ENCODE data around the gene GUCA2A. TPM values are rescaled to one million over a fixed set of nuclear protein-coding genes. Genes with fewer than 3 reads are reported as not detected.
A peak's percentile ranks its signal among the peaks of the same experiment; 100 is the strongest.

Gene GUCA2A
- total RNA-seq, 2 experiments from 2014 or later: not detected

DNA sequence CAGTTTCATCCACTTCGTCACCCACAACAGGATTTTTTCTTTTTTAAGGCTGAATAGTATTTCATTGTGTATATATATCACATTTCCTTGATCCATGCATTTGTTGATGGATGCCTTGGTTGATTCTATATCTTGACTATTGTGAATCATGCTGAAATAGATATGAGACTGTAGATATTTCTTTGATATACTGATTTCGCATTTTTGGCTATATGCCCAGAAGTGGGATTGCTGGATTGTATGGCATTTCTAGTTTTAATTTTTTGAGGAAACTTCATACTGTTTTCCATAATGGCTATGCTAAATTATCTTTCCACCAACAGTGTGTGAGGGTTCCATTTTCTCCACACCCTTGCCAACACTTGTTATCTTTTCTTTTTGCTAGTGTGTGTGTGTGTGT lies 6.4 kb downstream of the GUCA2A start:
- no peak for DNase-seq
- no peak overlapping the region for H3K4me3 Mint-ChIP-seq
- peaks cover 6% of the 10 kb centered on the region for H3K9me3 Mint-ChIP-seq (ENCODE audit: low read depth)

DNA sequence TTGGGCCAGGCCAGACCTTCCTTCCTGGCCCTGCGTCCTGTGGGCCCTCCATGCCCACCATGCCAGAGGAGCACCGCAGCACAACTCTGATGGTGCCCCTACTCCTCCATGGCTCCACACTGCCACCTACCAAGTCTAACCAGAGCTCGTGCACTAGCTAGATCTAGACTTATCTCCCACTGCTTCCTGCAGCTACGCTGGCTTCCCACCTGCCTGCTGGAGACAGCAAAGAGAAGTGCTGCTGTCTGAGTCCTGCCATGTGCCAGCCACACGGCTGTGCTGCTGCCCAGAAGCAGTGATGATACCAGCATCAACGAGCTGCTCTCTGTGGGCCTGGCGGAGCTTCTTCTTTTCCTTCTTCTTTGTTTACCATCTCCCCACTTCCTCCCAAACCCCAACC lies 6.9 kb downstream of the GUCA2A start:
- peaks cover 6% of the 10 kb centered on the region for H3K9me3 Mint-ChIP-seq (ENCODE audit: low read depth)

More for the DNA sequence above, 6.4 kb downstream of the GUCA2A start:
- no peak for ATAC-seq
- H3K27me3 Mint-ChIP-seq: peaks cover 12% of the 10 kb centered on the region
- H3K4me1 Mint-ChIP-seq: peaks cover 12% of the 10 kb centered on the region
- peaks cover 2% of the 10 kb centered on the region for H3K36me3 Mint-ChIP-seq
- CTCF ChIA-PET: interaction anchor here (1.5 kb wide), 1 partner anchor 15 kb away, joined by 6 read pairs; no protein-coding TSS in a partner anchor
- H3K27ac Mint-ChIP-seq: no peak overlapping the region

DNA sequence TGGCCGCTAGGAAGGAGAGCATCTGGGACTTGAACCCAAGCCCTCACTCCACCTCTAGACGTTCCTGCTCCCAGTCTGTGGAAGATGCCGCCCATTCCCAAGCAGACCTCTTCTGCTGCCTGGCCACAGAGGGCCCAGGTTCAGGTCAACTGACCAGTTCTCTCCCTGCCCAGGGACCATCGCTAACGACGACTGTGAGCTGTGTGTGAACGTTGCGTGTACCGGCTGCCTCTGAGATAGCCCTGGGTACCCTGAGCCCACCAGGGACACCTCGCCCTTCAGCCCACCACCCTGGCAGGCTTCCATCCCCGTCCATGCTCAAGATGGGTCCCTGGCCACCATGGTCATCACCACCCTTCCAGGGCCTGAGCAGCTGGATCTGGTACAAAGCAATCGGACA lies 9.2 kb downstream of the GUCA2A start:
- no peak for ATAC-seq
- peaks cover 9% of the 10 kb centered on the region for H3K27me3 Mint-ChIP-seq
- CTCF ChIA-PET: interaction anchor here (1.2 to 2.0 kb wide), 2 partner anchors 8 to 18 kb away, joined by 4 to 6 read pairs; no protein-coding TSS in a partner anchor
- no peak overlapping the region for H3K27ac Mint-ChIP-seq
- H3K36me3 Mint-ChIP-seq: no peaks in the 10 kb centered on the region
- peaks cover 7% of the 10 kb centered on the region for H3K4me1 Mint-ChIP-seq
- DNase-seq: no peak
- no peak overlapping the region for H3K4me3 Mint-ChIP-seq
- peaks cover 2% of the 10 kb centered on the region for H3K9me3 Mint-ChIP-seq (ENCODE audit: low read depth)

More for the DNA sequence above, 6.9 kb downstream of the GUCA2A start:
- no peak overlapping the region for H3K27ac Mint-ChIP-seq
- peaks cover 12% of the 10 kb centered on the region for H3K27me3 Mint-ChIP-seq
- CTCF ChIA-PET: interaction anchor here (0.9 to 1.5 kb wide), 2 partner anchors 10 to 15 kb away, joined by 3 to 6 read pairs; no protein-coding TSS in a partner anchor
- no peak overlapping the region for H3K4me3 Mint-ChIP-seq
- ATAC-seq: peak; percentile 42
- H3K4me1 Mint-ChIP-seq: peaks cover 12% of the 10 kb centered on the region
- no peak for DNase-seq
- peaks cover 2% of the 10 kb centered on the region for H3K36me3 Mint-ChIP-seq

DNA sequence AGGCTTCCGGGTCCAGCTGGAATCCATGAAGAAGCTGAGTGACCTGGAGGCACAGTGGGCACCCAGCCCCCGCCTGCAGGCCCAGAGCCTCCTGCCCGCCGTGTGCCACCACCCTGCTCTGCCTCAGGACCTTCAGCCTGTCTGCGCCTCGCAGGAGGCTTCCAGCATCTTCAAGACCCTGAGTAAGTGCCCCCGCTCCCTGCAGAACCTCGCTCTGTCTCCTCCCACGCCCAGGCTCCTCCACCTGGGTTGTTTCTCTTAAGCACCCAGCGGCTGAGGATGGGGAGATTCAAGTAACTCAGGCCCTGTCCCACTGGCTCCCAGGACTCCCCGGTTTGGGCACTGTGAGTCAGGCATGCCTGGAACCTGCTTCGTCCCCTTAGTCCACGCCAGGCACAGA lies 9.9 kb downstream of the GUCA2A start:
- ATAC-seq (no peak), DNase-seq (no peak)
- H3K4me3 Mint-ChIP-seq: no peak overlapping the region
- peaks cover 9% of the 10 kb centered on the region for H3K27me3 Mint-ChIP-seq
- no peaks in the 10 kb centered on the region for H3K9me3 Mint-ChIP-seq (ENCODE audit: low read depth)
- peaks cover 7% of the 10 kb centered on the region for H3K4me1 Mint-ChIP-seq
- no peaks in the 10 kb centered on the region for H3K36me3 Mint-ChIP-seq
- CTCF ChIA-PET: interaction anchor here (0.5 to 2.0 kb wide), 2 partner anchors 19 to 156 kb away, joined by 4 to 6 read pairs; no protein-coding TSS in a partner anchor
- H3K27ac Mint-ChIP-seq: no peak overlapping the region

DNA sequence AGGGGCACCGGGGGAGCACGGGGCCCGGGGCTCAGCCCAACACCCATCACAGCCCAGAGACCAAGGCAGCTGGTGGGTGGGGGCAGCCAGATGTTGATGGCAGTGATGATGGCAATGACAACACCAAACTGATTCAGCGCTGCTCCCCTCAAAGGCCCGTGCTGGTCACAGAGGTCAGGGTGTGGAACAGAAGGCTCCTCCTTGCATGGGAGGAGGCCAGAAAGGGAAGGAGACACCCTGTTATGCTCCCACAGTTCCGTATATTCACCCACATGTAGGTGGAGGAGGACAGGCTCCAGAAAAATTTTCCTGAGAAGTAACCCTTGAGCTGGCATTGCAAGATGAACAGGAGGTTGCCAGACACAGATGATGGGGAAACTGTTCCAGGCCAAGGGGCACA lies 10.9 kb downstream of the GUCA2A start:
- Mint-ChIP-seq H3K36me3 (no peaks in the 10 kb centered on the region), H3K4me1 (peaks cover 7% of the 10 kb centered on the region), H3K9me3 (ENCODE audit: low read depth) (no peaks in the 10 kb centered on the region), H3K4me3 (no peak overlapping the region), H3K27ac (no peak overlapping the region), H3K27me3 (peaks cover 5% of the 10 kb centered on the region)
- CTCF ChIA-PET: no interaction called here
- ATAC-seq (no peak), DNase-seq (no peak)

DNA sequence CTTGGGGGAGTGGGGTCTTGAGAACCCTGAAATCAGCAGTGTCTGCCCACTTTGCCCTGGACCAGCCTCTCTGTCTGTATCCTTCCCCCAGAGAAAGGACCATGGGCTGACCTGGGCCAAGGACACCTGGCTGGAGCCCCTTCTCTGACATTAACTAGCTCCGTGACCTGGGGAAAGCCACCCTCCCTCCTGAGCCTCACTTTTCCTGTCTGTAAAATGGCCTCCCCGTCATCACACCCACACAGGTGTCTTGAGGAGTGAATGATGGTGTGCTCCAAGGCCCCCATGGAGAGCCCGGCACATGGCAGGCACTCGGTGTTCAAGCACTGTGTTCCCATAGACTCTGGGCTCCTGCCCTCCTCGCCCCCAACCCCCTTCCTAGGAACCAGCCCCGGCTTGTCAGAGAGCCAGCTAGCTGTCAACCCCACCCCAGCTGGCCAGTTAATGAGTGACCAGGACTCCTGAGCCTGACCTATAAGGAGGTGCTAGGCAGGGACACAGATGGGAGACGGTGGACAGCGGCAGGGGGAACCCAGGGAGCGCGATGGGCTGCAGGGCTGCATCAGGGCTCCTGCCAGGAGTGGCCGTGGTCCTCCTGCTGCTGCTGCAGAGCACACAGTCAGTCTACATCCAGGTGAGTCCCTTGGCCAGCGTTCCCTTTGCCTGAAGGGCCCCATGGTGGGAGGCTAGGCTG lies 11.5 kb downstream of the GUCA2A start, which contains the start of gene GUCA2B:
Gene GUCA2B, plus strand, starts transcription at position 504 of the 694 bp plus-strand sequence. Its CDS starts 41 bp downstream, at position 545.
- no peak for ATAC-seq
- Mint-ChIP-seq H3K27me3 (peaks cover 5% of the 10 kb centered on the region), H3K9me3 (ENCODE audit: low read depth) (no peaks in the 10 kb centered on the region), H3K4me3 (no peak within 1 kb of the TSS), H3K27ac (no peak within 1 kb of the TSS), H3K4me1 (peaks cover 6% of the 10 kb centered on the region), H3K36me3 (no peaks in the 10 kb centered on the region)
- CTCF ChIA-PET: interaction anchor here (1.0 kb wide), 1 partner anchor 20 kb away, joined by 3 read pairs; no protein-coding TSS in a partner anchor
- no peak for DNase-seq

DNA sequence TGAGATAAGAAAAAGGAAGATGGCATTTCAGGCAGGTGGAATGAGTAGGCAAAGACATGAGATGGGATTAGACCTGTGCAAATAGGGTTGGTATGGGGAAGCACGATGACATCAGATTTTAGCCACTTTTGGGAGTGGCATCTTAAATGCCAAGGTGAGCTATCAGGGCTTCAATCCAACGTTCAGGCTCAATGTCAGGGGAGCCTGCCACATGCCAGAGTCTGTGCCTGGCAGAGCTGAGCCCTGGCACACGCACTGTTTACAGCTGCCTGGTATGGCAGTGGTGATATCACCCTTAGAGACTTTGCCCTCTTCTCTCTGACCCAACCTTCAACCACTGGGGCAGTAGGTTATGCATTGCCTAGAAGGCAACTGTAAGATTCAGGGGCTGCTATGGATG lies 12.4 kb downstream of the GUCA2A start:
- H3K9me3 Mint-ChIP-seq (ENCODE audit: low read depth): no peaks in the 10 kb centered on the region
- no peaks in the 10 kb centered on the region for H3K4me1 Mint-ChIP-seq
- H3K27ac Mint-ChIP-seq: no peak overlapping the region
- no peaks in the 10 kb centered on the region for H3K36me3 Mint-ChIP-seq
- peaks cover 5% of the 10 kb centered on the region for H3K27me3 Mint-ChIP-seq
- DNase-seq (no peak), ATAC-seq (no peak)
- no peak overlapping the region for H3K4me3 Mint-ChIP-seq
- CTCF ChIA-PET: interaction anchor here (1.0 kb wide), 1 partner anchor 21 kb away, joined by 3 read pairs; no protein-coding TSS in a partner anchor

DNA sequence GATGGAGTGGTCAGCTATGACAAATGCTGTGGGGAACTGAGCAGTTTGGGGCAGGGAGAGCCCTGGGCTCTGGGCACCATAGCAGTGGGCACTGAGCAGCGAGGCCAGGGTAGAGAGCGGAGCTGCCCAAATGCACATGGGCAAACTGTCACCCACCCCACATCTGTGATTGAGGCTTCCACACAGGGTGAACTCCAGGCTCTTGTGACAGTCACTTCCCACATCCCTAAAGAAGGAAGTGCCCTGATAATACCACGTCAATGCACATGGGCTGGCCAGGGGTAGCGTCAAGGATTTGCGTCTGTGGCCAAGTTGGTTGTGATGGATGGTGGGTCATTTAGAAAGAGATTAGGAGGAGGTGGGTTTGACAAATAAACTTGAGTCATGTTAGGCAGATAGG lies 13.9 kb downstream of the GUCA2A start:
- Mint-ChIP-seq H3K9me3 (ENCODE audit: low read depth) (no peaks in the 10 kb centered on the region), H3K4me3 (no peak overlapping the region), H3K27me3 (peaks cover 5% of the 10 kb centered on the region), H3K4me1 (no peaks in the 10 kb centered on the region), H3K27ac (no peak overlapping the region), H3K36me3 (no peaks in the 10 kb centered on the region)
- DNase-seq (no peak), ATAC-seq (no peak)
- CTCF ChIA-PET: no interaction called here

DNA sequence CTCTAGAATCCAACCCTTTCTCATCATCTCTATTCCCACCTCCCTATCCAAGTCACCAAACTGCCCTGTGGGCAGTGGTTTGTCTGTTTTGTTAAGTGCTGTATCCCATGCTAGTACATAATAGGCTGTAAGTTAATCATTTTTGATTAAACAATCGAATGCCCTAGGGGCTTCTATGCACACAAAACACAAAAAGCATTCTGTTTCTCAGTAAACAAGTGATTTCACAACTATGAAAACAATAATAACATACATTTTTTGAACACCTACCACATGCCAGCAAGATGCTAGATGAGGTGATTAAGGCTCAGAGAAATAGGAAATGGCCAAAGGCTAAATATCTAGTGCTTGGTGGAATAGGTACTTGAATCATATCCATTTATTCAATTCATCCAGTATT lies 16.4 kb downstream of the GUCA2A start:
- Mint-ChIP-seq H3K4me3 (no peak overlapping the region), H3K36me3 (no peaks in the 10 kb centered on the region), H3K27me3 (peaks cover 15% of the 10 kb centered on the region), H3K27ac (no peak overlapping the region), H3K9me3 (ENCODE audit: low read depth) (no peaks in the 10 kb centered on the region), H3K4me1 (peaks cover 5% of the 10 kb centered on the region)
- CTCF ChIA-PET: interaction anchor here (0.5 to 1.7 kb wide), 4 partner anchors 8 to 25 kb away, joined by 3 to 14 read pairs (median 4); no protein-coding TSS in a partner anchor
- DNase-seq: no peak
- ATAC-seq: no peak

DNA sequence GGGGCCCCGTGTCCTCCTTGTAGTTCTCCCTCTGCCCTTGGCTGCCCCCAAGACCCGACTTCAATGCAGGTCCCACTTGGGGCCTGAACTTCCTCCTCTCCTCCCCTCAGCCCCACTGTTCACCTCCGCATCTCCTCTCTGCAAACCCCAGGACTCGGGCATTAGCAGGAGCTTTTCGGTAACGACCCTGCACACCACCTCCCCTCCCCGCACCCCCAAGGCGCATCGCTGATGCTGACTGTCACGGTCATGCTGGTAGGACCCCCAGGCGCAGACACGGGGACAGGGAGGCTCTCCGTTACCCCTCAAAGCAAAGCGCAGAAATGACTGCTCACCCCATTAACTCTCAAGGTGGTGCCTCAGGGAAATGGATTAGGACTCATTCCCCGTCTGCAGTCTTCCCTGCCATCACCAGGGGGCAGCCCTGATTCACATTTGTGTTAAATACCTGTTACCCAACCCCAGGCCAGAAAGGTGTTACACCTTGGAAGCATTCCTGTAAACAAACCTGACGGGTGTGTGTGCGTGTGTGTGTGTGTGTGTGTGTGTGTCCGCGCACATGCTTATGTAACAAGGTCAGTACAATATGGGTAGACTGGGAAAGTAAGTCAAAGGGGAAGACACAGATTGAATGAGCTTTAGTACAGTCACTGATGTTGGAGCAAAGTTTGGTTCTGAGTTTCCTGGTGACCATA lies 17.8 kb downstream of the GUCA2A start:
- no peak overlapping the region for H3K27ac Mint-ChIP-seq
- CTCF ChIA-PET: interaction anchor here (0.9 to 1.7 kb wide), 4 partner anchors 9 to 28 kb away, joined by 3 to 14 read pairs (median 4); no protein-coding TSS in a partner anchor

DNA sequence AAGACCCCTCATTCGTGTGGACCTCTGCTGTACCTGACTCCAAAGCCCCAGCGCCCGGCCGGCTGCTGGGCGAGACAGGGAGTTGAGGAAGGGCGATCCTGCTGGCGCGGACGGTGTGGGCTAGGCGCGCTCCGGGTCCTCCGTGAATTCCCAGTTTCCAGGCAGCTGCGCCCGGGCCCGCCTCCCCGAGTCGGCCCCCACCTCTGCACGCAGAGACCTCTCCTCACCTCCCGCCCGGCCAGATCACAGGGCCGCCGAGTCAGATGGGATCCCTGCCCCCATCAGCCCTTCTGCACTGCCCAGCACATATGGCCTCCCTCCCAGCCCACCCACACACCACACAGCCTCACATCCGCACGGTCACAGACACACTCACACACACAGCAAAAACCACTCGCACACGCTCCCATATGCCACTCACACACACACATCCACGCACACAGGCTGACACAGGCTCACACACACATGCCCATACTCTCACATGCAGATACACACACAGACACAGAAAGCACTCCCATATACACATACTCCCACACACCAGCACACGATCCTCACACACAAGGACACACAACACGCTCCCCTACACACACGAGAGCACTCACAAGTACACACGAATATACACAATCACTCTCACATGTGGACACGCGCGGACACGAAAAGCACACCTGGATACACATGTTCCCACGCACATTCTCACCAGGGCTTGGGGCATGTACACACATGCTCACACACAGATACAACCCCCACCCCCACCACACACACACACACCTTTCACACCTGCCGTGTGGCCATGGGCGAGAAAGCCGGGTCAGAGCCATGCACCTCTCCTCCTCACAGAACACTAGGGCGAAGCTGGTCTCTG lies 18.6 kb downstream of the GUCA2A start:
- peaks cover 7% of the 10 kb centered on the region for H3K4me1 Mint-ChIP-seq
- no peak for ATAC-seq
- H3K4me3 Mint-ChIP-seq: no peak overlapping the region
- H3K27ac Mint-ChIP-seq: no peak overlapping the region
- peaks cover 15% of the 10 kb centered on the region for H3K27me3 Mint-ChIP-seq
- DNase-seq: no peak
- H3K36me3 Mint-ChIP-seq: no peaks in the 10 kb centered on the region
- no peaks in the 10 kb centered on the region for H3K9me3 Mint-ChIP-seq (ENCODE audit: low read depth)
- CTCF ChIA-PET: no interaction called here

More for the DNA sequence above, 17.8 kb downstream of the GUCA2A start:
- peak; percentile 78 for DNase-seq
- Mint-ChIP-seq H3K4me1 (peaks cover 7% of the 10 kb centered on the region), H3K36me3 (no peaks in the 10 kb centered on the region), H3K4me3 (no peak overlapping the region), H3K9me3 (ENCODE audit: low read depth) (no peaks in the 10 kb centered on the region), H3K27me3 (peaks cover 15% of the 10 kb centered on the region)
- ATAC-seq: peak; percentile 82

DNA sequence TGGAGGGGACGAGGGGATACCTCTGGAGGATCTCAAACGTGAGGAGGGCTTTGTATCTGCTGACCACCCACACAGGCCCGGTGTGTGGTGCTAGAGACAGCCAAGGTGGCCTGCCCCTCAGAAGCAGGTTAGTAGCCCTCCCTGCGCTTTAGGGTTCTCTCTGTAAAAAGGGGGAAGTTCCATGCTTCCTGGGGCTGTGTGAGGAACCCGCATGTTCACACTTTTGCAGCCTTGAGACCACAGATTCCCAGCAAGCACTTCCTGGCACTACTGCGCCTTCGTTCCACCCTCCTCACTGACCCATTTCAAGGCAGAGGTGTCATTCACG lies 19.2 kb downstream of the GUCA2A start:
- H3K27ac Mint-ChIP-seq: no peak overlapping the region

More for the DNA sequence above, 19.2 kb downstream of the GUCA2A start:
- Mint-ChIP-seq H3K4me3 (no peak overlapping the region), H3K27me3 (peaks cover 14% of the 10 kb centered on the region), H3K36me3 (no peaks in the 10 kb centered on the region), H3K9me3 (ENCODE audit: low read depth) (no peaks in the 10 kb centered on the region), H3K4me1 (peaks cover 7% of the 10 kb centered on the region)
- no peak for DNase-seq
- CTCF ChIA-PET: no interaction called here
- no peak for ATAC-seq
